Stimulated activated CD8-positive, alpha-beta memory T cell treated with anti-CD3 and anti-CD28 coated beads, Interleukin-7, amount 100 ng/mL, for 24 hours (primary cell): ENCODE measurements around the gene RSPH9.

Experiments
- DNase-seq: peaks from one replicate; pipeline ENCODE4 v3.0.0-alpha.2; 2020; ENCODE audit warnings: low read depth

Gene RSPH9

GRCh38 chr6:43668151-43669028 is 23.6 kb downstream of the RSPH9 start:
- DNase-seq, result no peak

GRCh38 chr6:43669050-43669921 is 24.4 kb downstream of the RSPH9 start:
- DNase-seq, result no peak

GRCh38 chr6:43669922-43670622 is 25.2 kb downstream of the RSPH9 start:
- no peak for DNase-seq

GRCh38 chr6:43670623-43670986 is 25.8 kb downstream of the RSPH9 start:
- no peak for DNase-seq

GRCh38 chr6:43671011-43671800 is 26.4 kb downstream of the RSPH9 start:
- DNase-seq, result no peak

GRCh38 chr6:43671801-43672690 is 27.2 kb downstream of the RSPH9 start:
- no peak for DNase-seq

- DNase-seq, result no peak
Measured at GRCh38 chr6:43673444-43674084, 28.7 kb downstream of the RSPH9 start.

- DNase-seq, result no peak
Measured at GRCh38 chr6:43674291-43674690, 29.5 kb downstream of the RSPH9 start.

GRCh38 chr6:43674921-43675320 is 30.1 kb downstream of the RSPH9 start:
- DNase-seq, result no peak

GRCh38 chr6:43676962-43677606 is 32.2 kb downstream of the RSPH9 start:
- DNase-seq, result no peak

GRCh38 chr6:43677759-43678158 is 32.9 kb downstream of the RSPH9 start:
- DNase-seq, result no peak

GRCh38 chr6:43678341-43678740 is 33.5 kb downstream of the RSPH9 start:
- no peak for DNase-seq

GRCh38 chr6:43679057-43679456 is 34.2 kb downstream of the RSPH9 start:
- no peak for DNase-seq

GRCh38 chr6:43680308-43681200 is 35.7 kb downstream of the RSPH9 start:
- no peak for DNase-seq

GRCh38 chr6:43681303-43681702 is 36.5 kb downstream of the RSPH9 start:
- DNase-seq, result no peak

- no peak for DNase-seq
Measured at GRCh38 chr6:43682724-43683429, 38.0 kb downstream of the RSPH9 start.

GRCh38 chr6:43683708-43684455 is 39.0 kb downstream of the RSPH9 start:
- DNase-seq, result no peak
